Suprapubic skin (tissue), 4 donors: ENCODE results near the gene KRT36. TPM values are rescaled to one million over a fixed set of nuclear protein-coding genes. Genes with fewer than 3 reads are reported as not detected.

Experiments
- DNase-seq, 2 donors: peaks; one replicate each; pipeline ENCODE4 v3.0.0-alpha.2; 2019; ENCODE audit warnings: low spot score in 2 of 2
- H3K27ac ChIP-seq: fragments of 200-600 bp; sonication (generic); one replicate; pipeline ENCODE4 v1.5.1; 2019
- H3K27me3 ChIP-seq: fragments of 200-600 bp; sonication (generic); one replicate; pipeline ENCODE4 v1.5.1; 2019
- H3K36me3 ChIP-seq: fragments of 200-600 bp; sonication (generic); one replicate; pipeline ENCODE4 v1.5.1; 2019
- H3K4me1 ChIP-seq: fragments of 200-600 bp; sonication (generic); one replicate; pipeline ENCODE4 v1.5.1; 2019
- H3K4me3 ChIP-seq: fragments of 200-600 bp; sonication (generic); one replicate; pipeline ENCODE4 v1.5.1; 2019; ENCODE audit warnings: mild to moderate bottlenecking
- H3K9me3 ChIP-seq: fragments of 200-600 bp; sonication (generic); one replicate; pipeline ENCODE4 v1.5.1; 2019
- CTCF ChIP-seq, 2 donors: fragments of 200-600 bp in 1 of 2; fragments of 450-650 bp in 1 of 2; sonication (generic) in 1 of 2; IDR thresholded peaks; one replicate each; pipeline ENCODE4 v1.5.1; 2016 to 2019; ENCODE audit warnings: antibody characterized with exemption in 2 of 2, mild to moderate bottlenecking in 1 of 2, moderate library complexity in 1 of 2
- EP300 ChIP-seq: sonication (generic); formaldehyde crosslinking; IDR thresholded peaks from one replicate; pipeline ENCODE4 v1.6.1; 2017; ENCODE audit warnings: antibody characterized with exemption
- POLR2A ChIP-seq, 2 donors: fragments of 450-650 bp; IDR thresholded peaks; one replicate each; pipeline ENCODE4 v1.6.1; 2017; ENCODE audit warnings: antibody characterized with exemption in 2 of 2, mild to moderate bottlenecking in 2 of 2, moderate library complexity in 2 of 2
- POLR2AphosphoS5 ChIP-seq, 3 donors: sonication (generic); formaldehyde crosslinking; IDR thresholded peaks; one replicate each; pipeline ENCODE4 v1.6.1; 2017; ENCODE audit warnings: antibody characterized with exemption in 3 of 3
- WGBS: methylation state at CpG from one replicate; pipeline ENCODE4 v1.1.5; 2018; 5-methylcytosine and 5-hydroxymethylcytosine counted together
- total RNA-seq, 4 donors: library from RNA; depleted of rRNA; stranded (reverse); fragments of >200 nt; gene quantifications; one replicate each; pipeline ENCODE4 v1.1.0, GENCODE V29; 2016

The KRT36 gene
- total RNA-seq, 4 donors from 2014 or later, result 0.79 to 3.9 (median 1.2) TPM; not detected in 1

GRCh38 chr17:41536741-41537613, 47.3 kb upstream of the KRT36 start:
- TF ChIP-seq CTCF (IDR thresholded peaks at IDR 0.05), result no peak
- TF ChIP-seq POLR2A (IDR thresholded peaks at IDR 0.05), result no peak
- no peak for TF ChIP-seq EP300
- no peak for TF ChIP-seq POLR2AphosphoS5 (IDR thresholded peaks at IDR 0.05)
- DNase-seq, result no peak
- Histone ChIP-seq H3K9me3 (no peaks in the 10 kb centered on the region), H3K36me3 (no peaks in the 10 kb centered on the region), H3K4me1 (peaks cover 10% of the 10 kb centered on the region), H3K4me3 (no peak overlapping the region), H3K27ac (no peak overlapping the region), H3K27me3 (peaks cover 7% of the 10 kb centered on the region)
- 85% methylated on average over 7 of the region's 7 CpGs for WGBS

- TF ChIP-seq EP300, result no peak
- TF ChIP-seq POLR2AphosphoS5 (IDR thresholded peaks at IDR 0.05), result no peak
- TF ChIP-seq POLR2A (IDR thresholded peaks at IDR 0.05), result no peak
- TF ChIP-seq CTCF (IDR thresholded peaks at IDR 0.05), result no peak
- no peaks in the 10 kb centered on the region for H3K9me3 ChIP-seq
- peaks cover 10% of the 10 kb centered on the region for H3K4me1 ChIP-seq
- no peak overlapping the region for H3K27ac ChIP-seq
- no peak for DNase-seq
- no peak overlapping the region for H3K4me3 ChIP-seq
- 32% methylated on average over 5 of the region's 15 CpGs for WGBS
- peaks cover 8% of the 10 kb centered on the region for H3K27me3 ChIP-seq
- no peaks in the 10 kb centered on the region for H3K36me3 ChIP-seq
These were observed 46.2 kb upstream of the KRT36 start for GRCh38 chr17:41535764-41536481.

GRCh38 chr17:41534899-41535546, 45.3 kb upstream of the KRT36 start:
- H3K4me3 ChIP-seq, result no peak overlapping the region
- no peak for DNase-seq
- no peaks in the 10 kb centered on the region for H3K9me3 ChIP-seq
- peaks cover 10% of the 10 kb centered on the region for H3K4me1 ChIP-seq
- H3K36me3 ChIP-seq, result no peaks in the 10 kb centered on the region
- peaks cover 17% of the 10 kb centered on the region for H3K27me3 ChIP-seq
- WGBS, result 75% methylated on average over 7 of the region's 7 CpGs
- no peak for TF ChIP-seq POLR2A (IDR thresholded peaks at IDR 0.05)
- TF ChIP-seq CTCF (IDR thresholded peaks at IDR 0.05), result no peak
- TF ChIP-seq POLR2AphosphoS5 (IDR thresholded peaks at IDR 0.05), result no peak
- no peak for TF ChIP-seq EP300
- H3K27ac ChIP-seq, result no peak overlapping the region

- 89% methylated on average over 7 of the region's 7 CpGs for WGBS
- Histone ChIP-seq H3K9me3 (no peaks in the 10 kb centered on the region), H3K27me3 (peaks cover 31% of the 10 kb centered on the region), H3K36me3 (no peaks in the 10 kb centered on the region), H3K27ac (no peak overlapping the region), H3K4me1 (peaks cover 10% of the 10 kb centered on the region), H3K4me3 (no peak overlapping the region)
- TF ChIP-seq CTCF (IDR thresholded peaks at IDR 0.05) (no peak), POLR2AphosphoS5 (IDR thresholded peaks at IDR 0.05) (no peak), EP300 (no peak), POLR2A (IDR thresholded peaks at IDR 0.05) (no peak)
- no peak for DNase-seq
These were observed 43.9 kb upstream of the KRT36 start for GRCh38 chr17:41533613-41534012.
